ENCODE data around the gene TXNDC11. TPM values are rescaled to one million over a fixed set of nuclear protein-coding genes. Genes with fewer than 3 reads are reported as not detected.

Gene TXNDC11
- polyA plus RNA-seq, 2 of the 4 experiments (the other 2 are of a cell fraction) = 22.7 to 42.4 TPM

- 0 out of 2 replicates have a peak, but pooled peaks have one; percentile 27 for TF ChIP-seq HMGXB4 (CRISPR knock-in tag; IDR thresholded peaks at IDR 0.05; ENCODE audit: borderline replicate concordance)
- peak; percentile 96 for TF ChIP-seq POLR2A (IDR thresholded peaks at IDR 0.05; ENCODE audit: low read length)
- no peak; the same call in 1 of the 2 replicates for TF ChIP-seq E2F6 (IDR thresholded peaks at IDR 0.05; ENCODE audit: borderline replicate concordance, low read depth)
- no peak for TF ChIP-seq CEBPB (IDR thresholded peaks at IDR 0.05)
- TF ChIP-seq MAX (IDR thresholded peaks at IDR 0.05) = peak; percentile 57; the same call in 1 of the 2 replicates
- no peak for TF ChIP-seq ELK1 (IDR thresholded peaks at IDR 0.05; ENCODE audit: low read depth, low read length)
- TF ChIP-seq SREBF2 (IDR thresholded peaks at IDR 0.05) = no peak
- no peak for TF ChIP-seq PBX3 (IDR thresholded peaks at IDR 0.05)
- TF ChIP-seq ZNF302 (CRISPR knock-in tag; IDR thresholded peaks at IDR 0.05) = 0 out of 2 replicates have a peak, but pooled peaks have one; percentile 19
- no peak for TF ChIP-seq HEYL (CRISPR knock-in tag; IDR thresholded peaks at IDR 0.05)
- no peak for TF ChIP-seq TFCP2L1 (CRISPR knock-in tag; IDR thresholded peaks at IDR 0.05)
- no peak for TF ChIP-seq RNF2 (IDR thresholded peaks at IDR 0.05; ENCODE audit: borderline replicate concordance, low read depth)
- no peak for TF ChIP-seq KDM5A (IDR thresholded peaks at IDR 0.05)
- TF ChIP-seq CBX8 (IDR thresholded peaks at IDR 0.05) = no peak
- TF ChIP-seq POLR2AphosphoS2 (conservative IDR thresholded peaks at IDR 0.05; ENCODE audit: low read length) = no peak
- no peak for TF ChIP-seq HDAC2 (IDR thresholded peaks at IDR 0.05)
- TF ChIP-seq RCOR1 (IDR thresholded peaks at IDR 0.05; ENCODE audit: low read depth, low read length) = no peak
- TF ChIP-seq CHD4 (IDR thresholded peaks at IDR 0.05; ENCODE audit: borderline replicate concordance) = no peak
- peak; percentile 87 for TF ChIP-seq PHF8 (IDR thresholded peaks at IDR 0.05; ENCODE audit: borderline replicate concordance, low read depth)
- TF ChIP-seq ZFP36 (IDR thresholded peaks at IDR 0.05; ENCODE audit: borderline replicate concordance, partially characterized antibody) = no peak
- no peak for TF ChIP-seq NPAS2 (CRISPR knock-in tag; IDR thresholded peaks at IDR 0.05; ENCODE audit: borderline replicate concordance)
- no peak for TF ChIP-seq SMC3 (IDR thresholded peaks at IDR 0.05)
- TF ChIP-seq ZC3H11A (IDR thresholded peaks at IDR 0.05) = no peak
- no peak for TF ChIP-seq CTCF (IDR thresholded peaks at IDR 0.05)
- 0 out of 2 replicates have a peak, but pooled peaks have one; percentile 26 for TF ChIP-seq ZSCAN20 (CRISPR knock-in tag; IDR thresholded peaks at IDR 0.05)
- TF ChIP-seq JUN (IDR thresholded peaks at IDR 0.05) = peak; percentile 50 to 90; a peak in 3 of 5 replicates
- TF ChIP-seq NFE2L2 (conservative IDR thresholded peaks at IDR 0.05; ENCODE audit: low read length) = no peak
Observed at GRCh38 chr16:11742536-11743307, at the start of gene TXNDC11 (continued).

Measured in A549 (cell line).